Osteoblast (primary cell): ENCODE measurements around the gene TSEN54. TPM values are rescaled to one million over a fixed set of nuclear protein-coding genes. Genes with fewer than 3 reads are reported as not detected.

ENCODE experiments used
- DNase-seq: peaks from one replicate; pipeline ENCODE4 v3.0.0; 2011; ENCODE audit warnings: low spot score, mixed read lengths; ENCODE audit not compliant: insufficient read length; ENCODE audit errors: missing footprints
- H2AFZ ChIP-seq: 2 replicates; pipeline ENCODE4 v1.6.0; 2011; ENCODE audit warnings: mild to moderate bottlenecking, low read length
- H3K27ac ChIP-seq: 2 replicates; pipeline ENCODE4 v1.5.1; 2011; ENCODE audit warnings: mild to moderate bottlenecking, low read depth, low read length, moderate library complexity
- H3K27me3 ChIP-seq: 2 replicates; pipeline ENCODE4 v1.6.0; 2012; ENCODE audit warnings: mild to moderate bottlenecking, control low read depth, inconsistent platforms, low read length, moderate library complexity; ENCODE audit not compliant: insufficient read depth
- H3K36me3 ChIP-seq: 2 replicates; pipeline ENCODE4 v1.5.1; 2011; ENCODE audit warnings: mild to moderate bottlenecking, low read length, control low read depth, moderate library complexity; ENCODE audit not compliant: insufficient read depth
- H3K4me1 ChIP-seq: 2 replicates; pipeline ENCODE4 v1.5.1; 2011; ENCODE audit warnings: mild to moderate bottlenecking, low read length, control low read depth, moderate library complexity; ENCODE audit not compliant: insufficient read depth
- H3K4me2 ChIP-seq: 2 replicates; pipeline ENCODE4 v1.6.0; 2011; ENCODE audit warnings: mild to moderate bottlenecking, low read length; ENCODE audit not compliant: insufficient read depth
- H3K4me3 ChIP-seq: fragments of 200-600 bp; sonication (generic); 3 replicates; pipeline ENCODE4 v1.5.1; 2012; ENCODE audit warnings: mild to moderate bottlenecking, low read length, inconsistent platforms; ENCODE audit not compliant: insufficient read depth
- H3K79me2 ChIP-seq: 2 replicates; pipeline ENCODE4 v1.6.0; 2012; ENCODE audit warnings: mild to moderate bottlenecking, low read length, control low read depth, inconsistent platforms; ENCODE audit not compliant: insufficient read depth
- H3K9me3 ChIP-seq: 2 replicates; pipeline ENCODE4 v1.5.1; 2011; ENCODE audit warnings: low read depth, low read length, control low read depth
- H4K20me1 ChIP-seq: 2 replicates; pipeline ENCODE4 v1.6.0; 2012; ENCODE audit warnings: mild to moderate bottlenecking, low read length, control low read depth; ENCODE audit not compliant: insufficient read depth
- total RNA-seq: library from RNA; depleted of rRNA; stranded (reverse); fragments of >200 nt; gene quantifications from 2 replicates; pipeline ENCODE4 v1.2.3, GENCODE V29; 2012
- TF ChIP-seq, protein P1 (sequence below): IDR thresholded peaks from 2 replicates; pipeline ENCODE4 v1.5.1; 2011; ENCODE audit warnings: mild to moderate bottlenecking, low read depth, low read length, moderate library complexity; ENCODE audit errors: extremely low read depth

Gene TSEN54
- total RNA-seq, 1 donor = 10.9 TPM

DNA sequence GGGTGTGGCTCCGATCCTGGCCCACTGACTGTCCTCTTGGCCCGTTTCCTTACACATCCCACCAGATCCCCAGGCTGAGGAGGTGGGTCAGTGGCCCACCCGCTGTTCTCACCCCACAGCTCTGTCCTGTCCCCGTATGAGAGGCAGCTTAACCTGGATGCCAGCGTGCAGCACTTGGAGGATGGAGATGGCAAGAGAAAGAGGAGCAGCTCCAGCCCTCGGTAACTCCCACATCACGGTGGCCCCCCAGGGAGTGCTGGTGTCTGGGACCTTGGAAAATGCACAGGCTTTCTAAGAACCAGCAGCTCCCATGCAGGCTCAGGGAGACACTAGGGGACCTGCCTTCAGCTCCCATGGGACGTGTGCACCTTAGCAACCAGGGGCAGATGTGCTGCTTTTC, 5.0 kb downstream of the TSEN54 start:
- peaks cover 8% of the 10 kb centered on the region for H3K4me1 ChIP-seq
- H2AFZ ChIP-seq = no peak overlapping the region
- H3K27me3 ChIP-seq = peaks cover 6% of the 10 kb centered on the region
- H4K20me1 ChIP-seq = peaks cover 7% of the 10 kb centered on the region
- no peaks in the 10 kb centered on the region for H3K79me2 ChIP-seq
- H3K27ac ChIP-seq = no peak overlapping the region
- TF ChIP-seq, protein P1, sequence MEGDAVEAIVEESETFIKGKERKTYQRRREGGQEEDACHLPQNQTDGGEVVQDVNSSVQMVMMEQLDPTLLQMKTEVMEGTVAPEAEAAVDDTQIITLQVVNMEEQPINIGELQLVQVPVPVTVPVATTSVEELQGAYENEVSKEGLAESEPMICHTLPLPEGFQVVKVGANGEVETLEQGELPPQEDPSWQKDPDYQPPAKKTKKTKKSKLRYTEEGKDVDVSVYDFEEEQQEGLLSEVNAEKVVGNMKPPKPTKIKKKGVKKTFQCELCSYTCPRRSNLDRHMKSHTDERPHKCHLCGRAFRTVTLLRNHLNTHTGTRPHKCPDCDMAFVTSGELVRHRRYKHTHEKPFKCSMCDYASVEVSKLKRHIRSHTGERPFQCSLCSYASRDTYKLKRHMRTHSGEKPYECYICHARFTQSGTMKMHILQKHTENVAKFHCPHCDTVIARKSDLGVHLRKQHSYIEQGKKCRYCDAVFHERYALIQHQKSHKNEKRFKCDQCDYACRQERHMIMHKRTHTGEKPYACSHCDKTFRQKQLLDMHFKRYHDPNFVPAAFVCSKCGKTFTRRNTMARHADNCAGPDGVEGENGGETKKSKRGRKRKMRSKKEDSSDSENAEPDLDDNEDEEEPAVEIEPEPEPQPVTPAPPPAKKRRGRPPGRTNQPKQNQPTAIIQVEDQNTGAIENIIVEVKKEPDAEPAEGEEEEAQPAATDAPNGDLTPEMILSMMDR = no peak
- peaks cover 8% of the 10 kb centered on the region for H3K36me3 ChIP-seq
- H3K9me3 ChIP-seq = no peaks in the 10 kb centered on the region
- no peak for DNase-seq
- H3K4me3 ChIP-seq = no peak overlapping the region
- no peak overlapping the region for H3K4me2 ChIP-seq

DNA sequence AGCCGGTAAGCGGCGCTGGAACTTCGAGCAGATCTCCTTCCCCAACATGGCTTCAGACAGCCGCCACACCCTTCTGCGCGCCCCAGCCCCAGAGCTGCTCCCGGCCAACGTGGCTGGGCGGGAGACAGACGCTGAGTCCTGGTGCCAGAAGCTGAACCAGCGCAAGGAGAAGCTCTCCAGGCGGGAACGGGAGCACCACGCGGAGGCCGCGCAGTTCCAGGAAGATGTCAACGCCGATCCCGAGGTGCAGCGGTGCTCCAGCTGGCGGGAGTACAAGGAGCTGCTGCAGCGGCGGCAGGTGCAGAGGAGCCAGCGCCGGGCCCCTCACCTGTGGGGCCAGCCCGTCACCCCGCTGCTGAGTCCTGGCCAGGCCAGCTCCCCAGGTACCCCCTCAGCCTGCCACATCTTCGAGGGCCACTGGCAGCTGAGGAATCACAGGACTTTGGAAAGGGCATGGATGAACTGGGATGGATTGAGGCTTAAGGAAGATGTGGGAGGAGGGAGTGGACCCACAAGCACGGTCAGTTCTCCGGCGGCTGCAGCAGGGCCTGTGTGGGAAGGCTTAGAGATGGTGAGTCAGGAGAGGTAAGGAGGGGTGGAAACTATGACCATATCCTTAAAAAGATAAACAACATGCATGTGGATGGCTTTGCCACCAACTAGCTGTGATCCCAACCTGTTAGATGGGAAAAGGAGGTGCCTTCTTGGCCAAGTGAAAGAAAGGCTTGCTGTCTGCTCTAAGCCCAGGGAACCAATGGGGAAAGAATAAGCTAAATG, 5.8 kb downstream of the TSEN54 start:
- no peak overlapping the region for H3K4me2 ChIP-seq
- H3K4me3 ChIP-seq = no peak overlapping the region
- DNase-seq = peak; percentile 95
- H3K79me2 ChIP-seq = no peaks in the 10 kb centered on the region
- peaks cover 13% of the 10 kb centered on the region for H3K27me3 ChIP-seq
- H4K20me1 ChIP-seq = peaks cover 7% of the 10 kb centered on the region
- H3K9me3 ChIP-seq = no peaks in the 10 kb centered on the region
- H2AFZ ChIP-seq = no peak overlapping the region
- H3K4me1 ChIP-seq = peaks cover 6% of the 10 kb centered on the region
- H3K36me3 ChIP-seq = peaks cover 8% of the 10 kb centered on the region
- H3K27ac ChIP-seq = no peak overlapping the region
- TF ChIP-seq, protein P1 = no peak

DNA sequence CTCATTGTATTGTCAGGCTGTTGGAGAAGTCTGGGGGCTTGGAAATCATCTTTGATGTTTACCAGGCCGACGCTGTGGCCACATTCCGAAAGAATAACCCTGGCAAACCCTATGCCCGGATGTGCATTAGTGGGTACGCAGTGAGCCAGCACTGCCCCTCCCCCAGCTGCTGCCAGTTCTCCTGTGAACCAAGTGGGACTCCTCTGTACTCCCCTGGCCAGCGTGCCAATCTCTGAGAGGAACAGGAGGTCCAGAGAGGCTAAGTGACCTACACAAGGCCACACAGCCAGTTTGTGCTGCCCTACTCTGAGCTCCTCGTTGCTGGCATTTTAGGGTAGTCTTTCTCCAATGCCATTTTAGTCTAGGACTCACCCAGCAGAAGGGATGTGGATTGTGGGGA, 7.3 kb downstream of the TSEN54 start:
- no peak for DNase-seq
- Histone ChIP-seq H3K27ac (no peak overlapping the region), H3K4me3 (no peak overlapping the region), H3K4me2 (no peak overlapping the region), H3K9me3 (no peaks in the 10 kb centered on the region), H3K4me1 (no peaks in the 10 kb centered on the region), H3K36me3 (peaks cover 8% of the 10 kb centered on the region), H2AFZ (no peak overlapping the region), H4K20me1 (peaks cover 3% of the 10 kb centered on the region), H3K79me2 (no peaks in the 10 kb centered on the region), H3K27me3 (peaks cover 15% of the 10 kb centered on the region)
- TF ChIP-seq, protein P1 = no peak

DNA sequence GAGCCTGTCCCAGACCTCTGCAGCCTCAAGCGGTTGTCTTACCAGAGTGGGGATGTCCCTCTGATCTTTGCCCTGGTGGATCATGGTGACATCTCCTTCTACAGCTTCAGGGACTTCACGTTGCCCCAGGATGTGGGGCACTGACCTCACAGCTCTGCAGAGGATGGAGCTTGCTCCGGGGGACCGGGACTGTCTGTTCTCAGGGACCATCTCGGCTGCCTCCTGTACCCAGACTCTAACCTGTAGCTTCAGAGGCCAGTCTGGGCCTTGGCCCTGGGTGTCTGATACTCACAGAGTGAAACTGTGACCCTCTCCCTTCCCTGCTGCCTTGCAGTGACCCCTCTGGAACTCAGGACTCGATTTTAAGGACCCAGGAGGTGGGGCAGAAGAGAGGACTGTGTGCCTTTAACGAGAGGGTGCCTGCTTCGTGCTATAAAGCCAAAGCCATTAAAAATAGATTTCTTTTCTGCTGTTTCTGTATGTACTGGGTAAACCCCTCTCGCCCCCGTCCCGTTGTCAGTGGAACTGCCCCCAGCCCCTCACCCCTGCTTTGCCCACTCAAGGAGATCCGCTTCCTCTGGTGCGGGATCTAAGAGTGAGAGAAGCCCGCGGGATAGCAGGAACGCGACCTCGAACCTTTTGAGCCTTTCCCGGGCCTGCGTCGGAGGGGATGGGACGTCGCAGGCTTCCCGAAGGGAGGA, 8.1 kb downstream of the TSEN54 start:
- H3K4me3 ChIP-seq = peak overlapping the region; percentile 65
- no peak overlapping the region for H3K27ac ChIP-seq
- peak overlapping the region; percentile 70 for H3K4me2 ChIP-seq
- H4K20me1 ChIP-seq = no peaks in the 10 kb centered on the region
- no peaks in the 10 kb centered on the region for H3K9me3 ChIP-seq
- H3K36me3 ChIP-seq = peaks cover 4% of the 10 kb centered on the region
- no peaks in the 10 kb centered on the region for H3K79me2 ChIP-seq
- H2AFZ ChIP-seq = no peak overlapping the region
- H3K27me3 ChIP-seq = peaks cover 15% of the 10 kb centered on the region
- no peak for DNase-seq
- H3K4me1 ChIP-seq = no peaks in the 10 kb centered on the region
- TF ChIP-seq, protein P1 = no peak
